ENCODE results near the gene VPS35L.

Gene VPS35L

GRCh38 chr16:19599968-19600716 is 44.6 kb downstream of the VPS35L start:
- DNase-seq: no peak

DNA sequence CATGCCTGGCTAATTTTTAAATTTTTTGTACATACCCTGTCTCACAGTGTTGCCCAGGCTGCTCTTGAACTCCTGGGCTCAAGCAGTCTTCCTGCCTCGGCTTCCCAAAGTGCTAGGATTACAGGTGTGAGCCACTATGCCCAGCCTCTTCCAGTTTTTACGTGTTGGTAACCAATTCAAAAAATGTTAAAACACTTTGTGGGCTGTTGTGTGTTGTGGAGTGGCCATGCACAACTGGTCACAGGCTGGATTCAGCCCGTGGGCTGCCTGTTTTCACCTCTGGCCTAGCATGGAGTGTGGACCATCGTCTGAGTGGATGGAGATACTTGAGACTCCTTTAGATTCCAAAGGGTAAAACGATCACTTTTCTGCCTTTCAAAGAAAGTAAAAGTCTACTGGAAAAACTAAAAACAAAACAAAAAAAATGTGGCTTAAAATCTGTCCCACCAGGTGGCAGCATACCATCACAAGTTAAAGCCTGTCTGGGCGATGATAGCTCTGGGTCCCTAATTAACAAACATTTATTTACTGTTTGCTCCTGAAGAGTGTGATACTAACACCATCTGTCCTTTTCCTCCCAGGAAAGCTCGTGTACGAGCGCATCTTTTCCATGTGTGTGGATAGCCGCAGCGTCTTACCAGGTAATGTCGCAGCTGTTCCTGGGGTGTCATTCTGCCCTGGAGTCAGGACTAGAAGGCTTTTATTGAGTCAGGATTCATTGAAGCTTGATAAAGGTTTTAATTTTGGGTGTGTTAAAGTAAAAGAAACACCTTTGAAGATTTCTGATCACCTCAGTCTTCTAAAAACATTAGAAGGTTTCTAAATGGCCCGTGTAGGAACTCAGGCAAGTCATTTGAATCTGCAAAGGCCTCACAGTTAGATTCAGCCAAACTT is 45.8 kb downstream of the VPS35L start:
- peak; percentile 17 for DNase-seq

- DNase-seq: no peak
Measured at GRCh38 chr16:19604911-19605310, 49.4 kb downstream of the VPS35L start.

GRCh38 chr16:19605701-19606100 is 50.2 kb downstream of the VPS35L start:
- no peak for DNase-seq

DNA sequence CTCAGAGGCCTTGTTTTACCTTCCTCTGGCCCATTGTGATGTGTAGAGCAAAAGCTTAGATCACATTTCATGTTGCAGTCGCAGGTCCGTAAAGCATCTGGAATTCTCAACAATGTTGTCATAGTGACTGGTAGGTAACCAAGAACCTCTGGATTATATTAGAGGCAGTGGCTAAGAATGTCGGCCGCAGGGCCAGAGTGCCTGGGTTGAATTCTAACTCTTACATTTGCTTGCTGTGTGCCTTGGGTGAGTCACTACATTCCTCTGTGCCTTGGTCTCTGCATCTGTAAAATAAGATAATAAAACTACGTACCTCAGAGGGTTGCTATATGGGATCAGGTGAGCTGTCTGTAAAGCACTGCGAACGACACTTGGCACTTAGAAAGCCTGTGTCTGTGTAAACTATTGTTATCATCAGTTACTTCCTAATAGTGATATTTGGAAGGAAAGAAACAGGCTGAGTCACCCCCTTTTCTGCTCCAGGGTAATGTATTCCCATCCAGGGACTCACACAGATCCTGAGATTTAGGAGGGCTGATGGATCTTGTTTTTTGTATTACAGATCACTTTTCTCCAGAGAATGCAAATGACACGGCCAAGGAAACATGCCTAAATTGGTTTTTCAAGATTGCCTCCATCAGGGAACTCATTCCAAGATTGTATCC is 52.2 kb downstream of the VPS35L start:
- DNase-seq: peak; percentile 28

- no peak for DNase-seq
Measured at GRCh38 chr16:19609359-19609758, 53.9 kb downstream of the VPS35L start.

DNA sequence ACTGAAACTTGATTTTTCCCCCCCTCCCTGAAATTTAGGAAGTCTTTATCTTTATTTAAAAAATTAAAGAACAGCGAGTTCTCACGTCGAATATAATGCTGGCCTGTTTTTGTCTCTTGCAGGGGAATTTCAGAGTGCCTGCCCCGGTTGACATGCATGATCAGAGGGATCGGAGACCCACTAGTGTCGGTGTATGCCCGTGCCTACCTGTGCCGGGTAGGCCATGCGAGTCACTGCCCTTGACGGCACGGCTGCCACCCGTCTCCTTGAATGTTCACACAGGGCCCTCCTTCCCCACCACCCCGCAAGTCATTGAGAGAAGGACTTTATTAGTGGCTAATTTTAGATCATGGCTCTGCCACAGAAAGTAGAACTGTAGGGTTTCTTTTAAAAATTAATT is 54.7 kb downstream of the VPS35L start:
- DNase-seq: no peak

DNA sequence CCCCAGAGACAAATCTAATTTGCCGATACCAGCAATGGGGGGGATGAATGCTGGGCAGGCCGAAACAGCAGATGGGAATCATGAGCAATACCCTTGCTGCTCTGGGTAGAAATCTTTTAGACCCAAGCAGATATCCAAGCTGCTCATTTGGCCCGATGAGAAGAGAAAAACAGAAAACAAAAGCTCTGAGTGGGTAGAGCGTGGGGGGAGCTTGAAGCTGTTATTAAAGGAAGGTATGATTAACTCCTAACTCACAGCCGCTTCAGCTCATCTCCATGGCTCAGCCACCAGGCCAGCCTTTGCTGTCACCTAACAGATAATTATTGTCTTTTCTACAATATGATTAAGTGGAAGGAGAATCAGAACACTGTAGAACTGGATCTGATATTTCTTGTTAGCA is 58.3 kb downstream of the VPS35L start:
- peak; percentile 40 for DNase-seq

- DNase-seq: no peak
Measured at GRCh38 chr16:19616241-19616640, 60.7 kb downstream of the VPS35L start.

- DNase-seq: no peak
Measured at GRCh38 chr16:19618876-19619275, 63.4 kb downstream of the VPS35L start.

DNA sequence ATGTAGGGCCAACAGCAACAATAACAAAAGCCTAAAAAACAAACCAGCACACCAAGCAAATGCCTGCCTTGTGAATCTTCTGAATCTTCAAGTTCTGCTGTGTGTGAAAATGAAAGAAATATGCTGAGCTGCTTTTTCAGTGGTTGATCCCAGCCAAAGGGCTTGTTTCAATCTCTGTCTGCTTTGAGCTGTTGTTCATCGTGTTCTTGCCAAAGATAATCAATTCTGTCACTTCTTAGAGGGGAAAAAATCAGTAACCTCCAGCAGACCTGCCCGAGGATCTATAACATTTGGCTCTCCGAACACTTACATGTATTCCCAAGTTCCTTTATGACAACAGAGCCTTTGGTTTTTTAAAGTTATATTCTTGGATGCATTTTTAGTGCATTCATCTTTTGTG is 65.9 kb downstream of the VPS35L start:
- DNase-seq: no peak

DNA sequence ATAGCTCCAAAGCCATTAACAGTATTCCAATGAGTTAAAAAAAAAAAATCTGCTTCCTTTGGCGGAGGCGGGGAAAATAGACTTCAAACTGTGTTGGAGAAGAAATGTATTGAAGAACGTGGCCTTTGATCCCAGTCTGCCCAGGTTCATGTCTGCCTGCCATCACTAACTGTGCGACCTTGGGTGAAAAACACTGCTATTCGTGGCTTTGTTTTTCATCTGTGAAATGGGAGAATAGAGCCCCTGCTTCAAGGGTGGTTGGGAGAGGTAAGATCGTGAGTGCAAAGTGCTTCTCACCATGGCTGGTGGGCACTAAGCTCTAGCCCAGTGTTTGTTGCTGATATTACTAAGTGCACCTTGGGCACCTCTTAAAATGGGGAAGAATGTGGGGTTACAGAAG is 69.5 kb downstream of the VPS35L start:
- DNase-seq: no peak

DNA sequence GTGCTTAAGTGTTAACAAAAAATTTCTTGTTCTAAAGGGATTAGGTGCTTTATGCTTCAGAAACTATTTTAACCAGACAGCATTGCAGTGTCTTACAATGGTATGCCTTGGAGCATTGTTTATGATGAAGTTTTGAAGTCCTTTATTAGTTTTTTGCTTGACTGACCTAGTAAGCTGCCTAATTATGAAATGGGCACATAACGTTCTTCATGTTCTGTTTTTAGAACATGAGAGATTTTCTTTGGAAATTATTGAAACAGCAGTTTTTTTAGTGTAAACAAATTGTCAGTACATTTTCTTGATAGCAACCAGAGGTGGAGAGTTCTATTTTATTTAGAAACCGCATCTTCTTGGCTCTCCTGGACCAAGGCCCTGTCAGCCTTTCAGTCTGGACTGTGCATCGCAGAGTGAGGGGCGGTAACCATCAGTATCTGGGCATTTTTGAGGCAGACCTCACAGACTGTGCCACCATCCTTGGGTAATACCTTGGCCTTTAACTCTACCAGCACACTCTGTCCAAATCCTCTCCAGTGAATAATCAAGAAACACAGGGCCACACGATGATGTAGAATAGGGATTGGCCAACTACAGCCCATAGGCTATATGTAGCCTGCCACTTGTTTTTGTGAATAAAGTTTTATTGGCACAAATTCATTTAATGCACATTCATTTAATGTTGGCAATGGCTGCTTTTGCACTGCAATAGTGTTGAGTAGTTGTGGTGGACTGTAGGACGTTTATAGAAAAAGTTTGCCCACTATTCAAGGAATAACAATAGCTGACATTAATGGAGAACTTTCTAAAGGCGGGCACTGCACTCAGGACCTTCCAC is 81.1 kb downstream of the VPS35L start:
- DNase-seq: no peak

DNA sequence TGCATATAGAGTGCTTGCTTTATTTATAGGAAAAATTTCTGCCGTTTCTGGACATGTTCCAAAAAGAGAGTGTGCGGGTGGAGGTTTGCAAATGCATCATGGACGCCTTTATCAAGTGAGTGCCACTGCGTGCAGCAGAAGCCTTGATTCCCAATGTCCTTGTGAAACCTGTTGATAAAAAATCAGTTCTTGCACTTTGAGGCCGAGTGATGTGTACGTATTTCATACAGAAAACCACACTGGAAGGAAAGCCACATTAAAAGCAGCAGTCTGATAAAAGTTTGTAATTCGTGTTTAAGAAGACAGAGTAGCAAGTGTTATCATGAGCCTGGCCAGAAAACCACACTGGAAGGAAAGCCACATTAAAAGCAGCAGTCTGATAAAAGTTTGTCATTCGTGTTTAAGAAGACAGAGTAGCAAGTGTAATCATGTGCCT is 84.5 kb downstream of the VPS35L start:
- DNase-seq: no peak

- no peak for DNase-seq
Measured at GRCh38 chr16:19642501-19642900, 87.0 kb downstream of the VPS35L start.

DNA sequence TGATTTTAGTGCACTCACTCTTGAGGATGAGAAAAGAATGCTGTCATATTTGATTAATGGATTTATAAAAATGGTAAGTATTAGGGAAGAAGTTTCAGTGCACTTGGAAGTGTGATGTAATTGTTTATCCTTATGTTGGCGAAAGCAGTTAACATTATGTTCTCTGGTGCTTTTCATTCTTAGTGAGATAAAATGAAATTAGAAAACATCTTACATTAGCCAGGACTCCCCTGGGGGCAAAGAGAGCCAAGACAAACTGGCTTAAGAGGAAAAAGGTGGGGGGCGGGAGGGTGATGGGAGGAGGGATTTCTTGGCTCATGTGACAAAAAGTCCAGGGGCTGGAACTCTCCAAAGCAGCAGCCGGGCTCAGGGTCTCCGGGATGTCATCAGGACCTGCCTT is 89.4 kb downstream of the VPS35L start:
- DNase-seq: no peak

GRCh38 chr16:19645557-19645981 is 90.1 kb downstream of the VPS35L start:
- DNase-seq: no peak

DNA sequence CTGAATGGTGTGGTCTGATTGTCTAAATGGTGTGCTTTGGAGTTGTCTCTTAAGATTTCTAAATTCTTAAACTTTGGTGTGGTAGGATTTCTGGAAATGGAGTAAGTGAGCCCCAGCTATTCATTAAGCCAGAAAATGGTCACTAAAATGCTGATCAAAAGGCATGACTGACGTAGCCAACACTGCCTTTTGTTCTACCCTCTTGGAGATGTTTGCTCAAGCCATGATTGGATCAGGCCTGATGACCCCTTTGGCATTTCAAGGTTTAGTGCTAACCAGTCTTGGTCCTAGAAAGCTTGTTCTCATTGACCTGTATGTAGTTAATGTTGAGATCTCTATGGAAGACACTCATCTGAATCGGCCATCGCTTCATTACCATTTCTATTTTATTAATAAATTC is 94.5 kb downstream of the VPS35L start:
- no peak for DNase-seq

DNA sequence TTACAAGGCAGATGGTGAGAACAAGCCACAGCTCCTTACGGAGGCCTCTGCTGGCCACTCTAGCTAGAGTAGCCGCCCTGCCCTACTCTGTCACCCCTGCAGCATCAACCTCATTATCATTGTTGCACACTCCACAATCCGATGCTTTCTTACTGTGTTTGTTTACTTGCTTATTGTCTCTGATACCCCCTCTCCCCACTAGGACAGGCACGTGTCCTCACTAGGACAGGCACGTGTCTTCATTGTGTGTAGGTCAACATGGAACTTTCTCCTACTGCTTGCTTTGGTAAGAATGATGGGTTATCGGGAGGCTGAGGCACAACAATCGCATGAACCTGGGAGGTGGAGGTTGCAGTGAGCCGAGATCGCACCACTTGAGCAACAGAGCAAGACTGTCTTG is 98.6 kb downstream of the VPS35L start:
- DNase-seq: no peak

- DNase-seq: no peak
Measured at GRCh38 chr16:19655242-19655777, 99.8 kb downstream of the VPS35L start.

DNA sequence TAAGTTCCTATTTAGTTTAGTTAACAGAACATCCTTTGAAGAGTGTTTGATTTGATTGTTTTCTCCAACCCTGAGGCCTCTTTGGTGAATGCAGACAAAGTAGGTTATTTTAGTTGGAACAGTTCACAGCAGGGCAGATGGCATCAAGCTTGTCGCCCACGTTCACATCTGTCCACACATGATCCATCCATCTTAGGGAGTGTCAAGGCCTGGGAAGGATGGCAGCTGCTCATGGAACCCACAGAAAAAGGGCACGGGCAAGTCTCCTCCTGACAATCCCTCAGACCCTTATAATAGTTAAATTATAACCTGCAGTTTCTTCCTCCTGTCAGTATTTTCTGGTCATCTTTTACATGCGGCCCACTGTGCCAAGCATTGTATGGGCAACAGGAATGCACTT is 102.3 kb downstream of the VPS35L start:
- DNase-seq: no peak

GRCh38 chr16:19659554-19659953 is 104.1 kb downstream of the VPS35L start:
- DNase-seq: no peak
